ENCODE results near the gene RAB5IF.
"Not testable (repeated sequence)": the region's sequence is repeated elsewhere in the genome, so short reads cannot be mapped to it uniquely, and the experiment has no call there.

The RAB5IF gene

GRCh38 chr20:36587388-36588070 is 18.1 kb upstream of the RAB5IF start:
- DNase-seq, result no peak

- no peak for DNase-seq
Measured at GRCh38 chr20:36591281-36591680, 14.3 kb upstream of the RAB5IF start.

- no peak for DNase-seq
Measured at GRCh38 chr20:36591854-36592641, 13.5 kb upstream of the RAB5IF start.

GRCh38 chr20:36593347-36593929 is 12.1 kb upstream of the RAB5IF start:
- no peak for DNase-seq

- DNase-seq, result no peak
Measured at GRCh38 chr20:36599912-36600345, 5.7 kb upstream of the RAB5IF start.

- DNase-seq, result no peak
Measured at GRCh38 chr20:36601540-36601939, 4.0 kb upstream of the RAB5IF start.

- DNase-seq, result no peak
Measured at GRCh38 chr20:36604952-36605398, 604 bp upstream of the RAB5IF start.

- no peak for DNase-seq
Measured at GRCh38 chr20:36606158-36607066, 833 bp downstream of the RAB5IF start.

- DNase-seq, result no peak
Measured at GRCh38 chr20:36607586-36608387, 2.2 kb downstream of the RAB5IF start.

- not testable (repeated sequence) for DNase-seq
Measured at GRCh38 chr20:36608388-36608728, 2.8 kb downstream of the RAB5IF start.

- no peak for DNase-seq
Measured at GRCh38 chr20:36611625-36612024, 6.0 kb downstream of the RAB5IF start.

GRCh38 chr20:36613974-36614373 is 8.4 kb downstream of the RAB5IF start:
- DNase-seq, result no peak

GRCh38 chr20:36614781-36615557 is 9.4 kb downstream of the RAB5IF start:
- DNase-seq, result no peak

GRCh38 chr20:36620917-36621316 is 15.3 kb downstream of the RAB5IF start:
- DNase-seq, result no peak

- no peak for DNase-seq
Measured at GRCh38 chr20:36623444-36623843, 17.9 kb downstream of the RAB5IF start.

- DNase-seq, result no peak
Measured at GRCh38 chr20:36624068-36624943, 18.7 kb downstream of the RAB5IF start.

- DNase-seq, result no peak
Measured at GRCh38 chr20:36624944-36625324, 19.4 kb downstream of the RAB5IF start.

- no peak for DNase-seq
Measured at GRCh38 chr20:36628076-36628475, 22.5 kb downstream of the RAB5IF start.

- no peak for DNase-seq
Measured at GRCh38 chr20:36629719-36630681, 24.4 kb downstream of the RAB5IF start.
